Motor neuron (in vitro differentiated cells): ENCODE results near the gene TMCC2. TPM values are rescaled to one million over a fixed set of nuclear protein-coding genes. Genes with fewer than 3 reads are reported as not detected.
"Not testable (repeated sequence)": the region's sequence is repeated elsewhere in the genome, so short reads cannot be mapped to it uniquely, and the experiment has no call there.

Source experiments
- ATAC-seq, 8 experiments: fragments of 200-7000 bp; cut with Tn5 transposase; replicated peaks in 6 of 8; 2 replicates each; pipeline ENCODE4 v1.8.0; 2021; ENCODE audit warnings: mild to moderate bottlenecking in 8 of 8, moderate library complexity in 8 of 8
- H3K27ac ChIP-seq, 2 donors: fragments of 250-450 bp; sonication (Bioruptor Pico); 2 replicates each; pipeline ENCODE4 v1.9.0; 2021; ENCODE audit warnings: antibody characterized with exemption in 2 of 2, mild to moderate bottlenecking in 2 of 2, moderate library complexity in 1 of 2
- H3K4me1 ChIP-seq, 2 donors: fragments of 250-450 bp; sonication (Bioruptor Pico); replicated peaks in 1 of 2; 2 replicates each; pipeline ENCODE4 v1.6.1; 2021; ENCODE audit warnings: antibody characterized with exemption in 2 of 2, mild to moderate bottlenecking in 2 of 2, moderate library complexity in 1 of 2
- H3K4me3 ChIP-seq, 5 donors: fragments of 250-450 bp; sonication (Bioruptor Pico); 2 replicates each; pipeline ENCODE4 v1.9.0; 2021; ENCODE audit warnings: antibody characterized with exemption in 5 of 5, mild to moderate bottlenecking in 5 of 5, moderate library complexity in 4 of 5
- WGBS, 10 experiments: fragments of 450-650 bp; shearing (Covaris generic); methylation state at CpG; one replicate each; pipeline ENCODE4 v1.0.0; 2022; 5-methylcytosine and 5-hydroxymethylcytosine counted together
- in situ Hi-C, 9 experiments: fragments of 400-800 bp; cut with MboI; loops; one replicate each; pipeline ENCODE4 v1.15.0; 2021; ENCODE audit warnings: low sequenced_read_pairs in 9 of 9, low pct_unique_long_range_greater_than_20kb in 2 of 9; ENCODE audit not compliant: unreplicated experiment in 9 of 9
- total RNA-seq, 8 experiments: library from RNA; unstranded; fragments of 300-600 nt; gene quantifications; 2 replicates each; pipeline versions ENCODE4 v1.2.3 to v1.2.4, GENCODE V29; 2022

The TMCC2 gene
- total RNA-seq, 8 experiments from 2014 or later = 2.8 to 27.0 (median 15.3) TPM

GRCh38 chr1:205280666-205281395 lies 53.1 kb downstream of the TMCC2 start:
- not testable (repeated sequence) for ATAC-seq, H3K4me3 ChIP-seq, H3K27ac ChIP-seq
- in situ Hi-C loops = loop anchor here in 1 of 9 experiments (5.0 kb wide), 1 partner anchor 41 kb away; the partner anchor contains the start of gene NUAK2
- WGBS, 10 experiments = 92 to 100% (median 99%) methylated on average over 1 to 9 of the region's 10 CpGs; no CpG with 5 or more reads in 2 of the 10 experiments
- H3K4me1 ChIP-seq = peaks cover 25 to 26% of the 10 kb centered on the region in 2 donors

- Histone ChIP-seq H3K4me1 (peaks cover 37 to 38% of the 10 kb centered on the region in 2 donors), H3K27ac (peak overlapping the region; percentile 84 to 85), H3K4me3 (no peak overlapping the region)
- WGBS, 10 experiments = 63 to 82% (median 74%) methylated on average over 5 to 14 of the region's 15 CpGs
- in situ Hi-C loops = loop anchor here in 1 of 9 experiments (5.0 kb wide), 1 partner anchor 39 kb away; the partner anchor contains the start of gene NUAK2
- ATAC-seq = no peak
These were observed 55.8 kb downstream of the TMCC2 start for GRCh38 chr1:205283270-205284147.

DNA sequence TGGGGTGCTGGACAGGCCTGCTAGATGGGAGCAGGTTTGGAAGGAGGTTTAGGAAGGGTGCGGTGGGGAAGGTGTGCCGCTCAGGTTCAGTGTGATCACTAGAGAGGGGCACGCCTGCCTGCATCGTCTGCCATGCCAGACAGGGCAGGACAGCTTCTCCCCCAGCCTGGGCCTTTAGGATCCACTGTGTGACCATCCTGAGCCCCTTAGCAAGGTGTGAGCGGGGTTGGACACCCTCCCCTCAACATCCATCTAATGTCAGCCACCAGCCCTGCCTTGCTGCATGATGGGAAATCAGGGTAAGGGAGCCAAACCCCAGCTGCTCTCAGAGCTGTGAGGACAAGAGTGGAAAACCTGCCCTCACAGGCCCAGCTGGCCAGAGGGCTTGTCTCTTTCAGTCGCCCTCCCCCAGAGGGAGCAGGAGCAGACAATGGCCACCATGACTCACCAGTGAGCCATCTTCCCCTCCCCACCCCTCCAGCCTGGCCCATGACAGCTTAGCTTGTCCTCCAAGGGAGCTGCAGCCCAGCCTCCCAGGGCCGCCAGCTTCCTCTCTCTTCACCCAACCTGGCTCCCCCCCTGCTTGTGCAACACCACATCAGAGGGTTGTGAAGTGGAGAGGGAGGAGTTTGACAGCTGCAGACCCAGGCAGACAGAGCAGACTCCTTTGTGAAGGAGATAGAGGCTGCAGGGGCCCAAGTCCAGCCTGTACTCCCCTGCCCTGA lies 56.8 kb downstream of the TMCC2 start:
- ATAC-seq = peak; percentile 95 to 97 (median 96)
- in situ Hi-C loops = loop anchor here in 1 of 9 experiments (5.0 kb wide), 1 partner anchor 38 kb away; the partner anchor contains the start of gene NUAK2
- H3K27ac ChIP-seq = peak overlapping the region; percentile 84 to 85
- H3K4me3 ChIP-seq = no peak overlapping the region
- peaks cover 37 to 38% of the 10 kb centered on the region in 2 donors for H3K4me1 ChIP-seq
- 0 to 83% (median 33%) methylated on average over 1 to 4 of the region's 7 CpGs; no CpG with 5 or more reads in 6 of the 10 experiments for WGBS, 10 experiments

- Histone ChIP-seq H3K4me1 (peaks cover 37 to 38% of the 10 kb centered on the region in 2 donors), H3K4me3 (no peak overlapping the region), H3K27ac (peak overlapping the region; percentile 84 to 85)
These were observed 57.8 kb downstream of the TMCC2 start for GRCh38 chr1:205285381-205286101.

GRCh38 chr1:205286335-205286950 lies 58.7 kb downstream of the TMCC2 start:
- Histone ChIP-seq H3K27ac (no peak overlapping the region), H3K4me3 (no peak overlapping the region), H3K4me1 (peaks cover 37 to 38% of the 10 kb centered on the region in 2 donors)
- in situ Hi-C loops = no loop called here
- WGBS, 10 experiments = 70 to 100% (median 95%) methylated on average over 1 to 9 of the region's 9 CpGs; no CpG with 5 or more reads in 3 of the 10 experiments
- ATAC-seq = no peak

More at GRCh38 chr1:205285381-205286101, 57.8 kb downstream of the TMCC2 start:
- no peak for ATAC-seq
- WGBS, 10 experiments = 59 to 77% (median 72%) methylated on average over 3 to 12 of the region's 12 CpGs
- in situ Hi-C loops = no loop called here

DNA sequence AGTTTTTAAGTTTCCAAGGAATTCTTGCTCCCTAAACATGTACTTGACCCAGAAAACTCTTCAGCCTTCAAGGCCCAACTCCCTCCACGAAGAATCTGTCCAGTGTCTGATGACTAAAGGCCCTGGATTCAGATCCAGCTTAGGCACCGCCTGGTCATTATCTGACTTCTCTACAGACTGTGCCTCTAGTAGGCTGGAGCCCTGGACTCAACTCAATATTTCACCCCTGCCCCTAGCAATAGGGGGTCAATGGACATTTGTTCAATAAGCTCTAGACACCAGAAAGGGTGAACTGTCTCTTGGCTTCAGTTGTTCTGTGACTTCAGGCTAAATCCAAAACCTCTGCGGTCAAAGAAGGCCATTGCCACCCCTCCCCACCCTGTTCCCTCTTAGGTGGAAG lies 59.3 kb downstream of the TMCC2 start:
- in situ Hi-C loops = no loop called here

GRCh38 chr1:205287767-205288559 lies 60.2 kb downstream of the TMCC2 start:
- no peak for ATAC-seq
- in situ Hi-C loops = no loop called here
- Histone ChIP-seq H3K27ac (no peak overlapping the region), H3K4me3 (no peak overlapping the region), H3K4me1 (peaks cover 38 to 39% of the 10 kb centered on the region in 2 donors)
- 20 to 89% (median 45%) methylated on average over 1 to 8 of the region's 8 CpGs; no CpG with 5 or more reads in 1 of the 10 experiments for WGBS, 10 experiments

More for the DNA sequence above, 59.3 kb downstream of the TMCC2 start:
- H3K4me3 ChIP-seq = no peak overlapping the region
- H3K27ac ChIP-seq = no peak overlapping the region
- no peak for ATAC-seq
- 70 to 100% (median 96%) methylated on average over 1 to 3 of the region's 3 CpGs; no CpG with 5 or more reads in 2 of the 10 experiments for WGBS, 10 experiments
- H3K4me1 ChIP-seq = peaks cover 37 to 38% of the 10 kb centered on the region in 2 donors

DNA sequence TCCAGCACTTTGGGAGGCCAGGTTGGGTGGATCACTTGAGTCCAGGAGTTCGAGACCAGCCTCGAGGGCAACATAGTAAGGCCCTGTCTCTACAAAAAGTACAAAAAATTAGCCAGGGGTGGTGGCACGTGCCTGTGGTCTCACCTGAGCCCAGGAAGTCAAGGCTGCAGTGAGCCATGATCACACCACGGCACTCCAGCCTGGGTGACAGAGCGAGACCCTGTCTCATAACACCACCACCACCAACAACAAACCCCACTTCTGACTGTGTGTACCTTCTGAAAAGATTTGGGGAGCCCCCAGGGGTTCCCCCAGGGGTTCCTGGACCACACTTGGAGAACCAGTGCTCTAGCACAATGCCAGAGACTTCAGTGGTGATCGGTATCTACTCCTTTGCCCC lies 63.9 kb downstream of the TMCC2 start:
- H3K27ac ChIP-seq = no peak overlapping the region
- no peak overlapping the region for H3K4me3 ChIP-seq
- no peak for ATAC-seq
- peaks cover 34% of the 10 kb centered on the region in 2 donors for H3K4me1 ChIP-seq
- in situ Hi-C loops = no loop called here
- WGBS, 10 experiments = 40 to 96% (median 90%) methylated on average over 1 to 6 of the region's 6 CpGs; no CpG with 5 or more reads in 3 of the 10 experiments

- Histone ChIP-seq H3K27ac (peak overlapping the region; percentile 89 to 91), H3K4me1 (peaks cover 34 to 36% of the 10 kb centered on the region in 2 donors), H3K4me3 (no peak overlapping the region)
- WGBS, 10 experiments = 40 to 94% (median 87%) methylated on average over 1 to 9 of the region's 10 CpGs; no CpG with 5 or more reads in 3 of the 10 experiments
- in situ Hi-C loops = no loop called here
- no peak for ATAC-seq
These were observed 65.8 kb downstream of the TMCC2 start for GRCh38 chr1:205293350-205294074.

DNA sequence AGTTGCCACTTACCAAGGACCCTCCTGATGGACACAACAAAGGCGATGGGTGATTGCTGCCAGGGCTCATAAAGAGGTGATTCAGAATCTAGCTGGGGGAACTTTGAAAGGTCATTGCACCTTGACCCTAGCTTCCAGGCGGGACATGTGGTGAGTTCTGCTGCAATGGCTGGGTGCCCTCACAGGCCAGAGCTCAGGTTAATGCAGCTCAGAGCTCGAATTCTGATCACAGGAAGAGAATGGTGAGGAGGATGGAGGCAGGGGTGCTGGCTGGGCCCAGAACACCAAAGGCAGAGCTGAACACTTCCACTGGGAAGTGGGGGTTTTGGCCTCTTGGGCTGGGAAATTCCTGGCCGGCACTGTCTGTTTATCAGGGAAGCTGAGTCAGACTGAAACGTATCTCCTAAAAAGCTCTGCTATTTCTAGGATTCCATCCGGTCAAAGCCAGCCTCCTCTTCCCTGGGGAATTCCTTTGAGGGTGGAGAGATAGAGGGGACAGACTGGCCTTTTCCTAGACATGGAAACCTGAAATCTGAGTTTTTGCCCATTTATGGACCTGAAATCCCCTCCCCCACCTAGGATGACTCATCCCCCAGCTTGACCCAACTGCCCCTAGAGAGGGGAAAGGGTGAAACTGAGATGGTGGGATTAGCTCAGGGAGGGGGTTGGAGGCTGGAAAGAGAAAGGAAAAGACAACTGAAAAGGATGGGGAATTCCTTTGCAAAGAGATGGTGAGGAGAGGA lies 66.6 kb downstream of the TMCC2 start:
- peak; percentile 32 to 83 (median 71) for ATAC-seq
- WGBS, 10 experiments = 33 to 71% (median 42%) methylated on average over 2 to 6 of the region's 6 CpGs; no CpG with 5 or more reads in 5 of the 10 experiments
- Histone ChIP-seq H3K4me3 (no peak overlapping the region), H3K4me1 (peaks cover 38 to 42% of the 10 kb centered on the region in 2 donors), H3K27ac (peak overlapping the region; percentile 89 to 91)
- in situ Hi-C loops = no loop called here
